ENCODE results near the gene GCN1.

GCN1 gene

GRCh38 chr12:120224304-120225199, 30.0 kb upstream of the GCN1 start:
- Mint-ChIP-seq H3K4me3 (peak overlapping the region; percentile 29), H3K9me3 (no peaks in the 10 kb centered on the region), H3K27ac (peak overlapping the region; percentile 92), H3K36me3 (ENCODE audit: low read depth) (peaks cover 57% of the 10 kb centered on the region), H3K27me3 (no peaks in the 10 kb centered on the region), H3K4me1 (ENCODE audit: low read depth) (peaks cover 44% of the 10 kb centered on the region)
- DNase-seq: no peak

GRCh38 chr12:120223458-120224303, 29.2 kb upstream of the GCN1 start:
- Mint-ChIP-seq H3K4me3 (no peak overlapping the region), H3K36me3 (ENCODE audit: low read depth) (peaks cover 64% of the 10 kb centered on the region), H3K9me3 (no peaks in the 10 kb centered on the region), H3K27ac (peak overlapping the region; percentile 75), H3K4me1 (ENCODE audit: low read depth) (peaks cover 35% of the 10 kb centered on the region), H3K27me3 (no peaks in the 10 kb centered on the region)
- no peak for DNase-seq

GRCh38 chr12:120222288-120222832, 27.8 kb upstream of the GCN1 start:
- no peaks in the 10 kb centered on the region for H3K9me3 Mint-ChIP-seq
- H3K36me3 Mint-ChIP-seq (ENCODE audit: low read depth): peaks cover 68% of the 10 kb centered on the region
- H3K27me3 Mint-ChIP-seq: no peaks in the 10 kb centered on the region
- peaks cover 22% of the 10 kb centered on the region for H3K4me1 Mint-ChIP-seq (ENCODE audit: low read depth)
- no peak for DNase-seq
- no peak overlapping the region for H3K4me3 Mint-ChIP-seq
- no peak overlapping the region for H3K27ac Mint-ChIP-seq

- DNase-seq: no peak
- no peak overlapping the region for H3K27ac Mint-ChIP-seq
- no peaks in the 10 kb centered on the region for H3K9me3 Mint-ChIP-seq
- peaks cover 66% of the 10 kb centered on the region for H3K36me3 Mint-ChIP-seq (ENCODE audit: low read depth)
- H3K27me3 Mint-ChIP-seq: no peaks in the 10 kb centered on the region
- H3K4me3 Mint-ChIP-seq: no peak overlapping the region
- peaks cover 18% of the 10 kb centered on the region for H3K4me1 Mint-ChIP-seq (ENCODE audit: low read depth)
Observed at GRCh38 chr12:120221576-120221900, 27.0 kb upstream of the GCN1 start.

- H3K4me1 Mint-ChIP-seq (ENCODE audit: low read depth): peaks cover 13% of the 10 kb centered on the region
Observed at GRCh38 chr12:120220838-120221575, 26.5 kb upstream of the GCN1 start.

GRCh38 chr12:120218680-120219606, 24.4 kb upstream of the GCN1 start:
- Mint-ChIP-seq H3K9me3 (no peaks in the 10 kb centered on the region), H3K27me3 (no peaks in the 10 kb centered on the region), H3K36me3 (ENCODE audit: low read depth) (peaks cover 70% of the 10 kb centered on the region), H3K4me1 (ENCODE audit: low read depth) (no peaks in the 10 kb centered on the region), H3K27ac (peak overlapping the region; percentile 52), H3K4me3 (no peak overlapping the region)
- no peak for DNase-seq

More at GRCh38 chr12:120220838-120221575, 26.5 kb upstream of the GCN1 start:
- Mint-ChIP-seq H3K27me3 (no peaks in the 10 kb centered on the region), H3K4me3 (no peak overlapping the region), H3K27ac (peak overlapping the region; percentile 80), H3K36me3 (ENCODE audit: low read depth) (peaks cover 65% of the 10 kb centered on the region), H3K9me3 (no peaks in the 10 kb centered on the region)
- no peak for DNase-seq

GRCh38 chr12:120216742-120217605, 22.5 kb upstream of the GCN1 start:
- H3K9me3 Mint-ChIP-seq: no peaks in the 10 kb centered on the region

GRCh38 chr12:120215766-120216735, 21.5 kb upstream of the GCN1 start:
- peak overlapping the region; percentile 65 for H3K27ac Mint-ChIP-seq
- DNase-seq: no peak
- no peak overlapping the region for H3K4me3 Mint-ChIP-seq
- no peaks in the 10 kb centered on the region for H3K27me3 Mint-ChIP-seq
- H3K9me3 Mint-ChIP-seq: no peaks in the 10 kb centered on the region
- H3K4me1 Mint-ChIP-seq (ENCODE audit: low read depth): no peaks in the 10 kb centered on the region
- H3K36me3 Mint-ChIP-seq (ENCODE audit: low read depth): peaks cover 74% of the 10 kb centered on the region

More at GRCh38 chr12:120216742-120217605, 22.5 kb upstream of the GCN1 start:
- H3K27ac Mint-ChIP-seq: no peak overlapping the region
- no peaks in the 10 kb centered on the region for H3K27me3 Mint-ChIP-seq
- H3K4me3 Mint-ChIP-seq: no peak overlapping the region
- DNase-seq: no peak
- H3K36me3 Mint-ChIP-seq (ENCODE audit: low read depth): peaks cover 72% of the 10 kb centered on the region
- H3K4me1 Mint-ChIP-seq (ENCODE audit: low read depth): no peaks in the 10 kb centered on the region

- no peaks in the 10 kb centered on the region for H3K9me3 Mint-ChIP-seq
- peaks cover 74% of the 10 kb centered on the region for H3K36me3 Mint-ChIP-seq (ENCODE audit: low read depth)
Observed at GRCh38 chr12:120215357-120215735, 20.8 kb upstream of the GCN1 start.

GRCh38 chr12:120214626-120215356, 20.3 kb upstream of the GCN1 start:
- no peaks in the 10 kb centered on the region for H3K27me3 Mint-ChIP-seq
- no peaks in the 10 kb centered on the region for H3K4me1 Mint-ChIP-seq (ENCODE audit: low read depth)
- H3K36me3 Mint-ChIP-seq (ENCODE audit: low read depth): peaks cover 74% of the 10 kb centered on the region
- no peak overlapping the region for H3K27ac Mint-ChIP-seq
- H3K9me3 Mint-ChIP-seq: no peaks in the 10 kb centered on the region
- H3K4me3 Mint-ChIP-seq: no peak overlapping the region
- DNase-seq: no peak

More at GRCh38 chr12:120215357-120215735, 20.8 kb upstream of the GCN1 start:
- H3K27ac Mint-ChIP-seq: peak overlapping the region; percentile 65
- no peaks in the 10 kb centered on the region for H3K4me1 Mint-ChIP-seq (ENCODE audit: low read depth)
- no peak for DNase-seq
- no peak overlapping the region for H3K4me3 Mint-ChIP-seq
- H3K27me3 Mint-ChIP-seq: no peaks in the 10 kb centered on the region

- Mint-ChIP-seq H3K27ac (no peak overlapping the region), H3K36me3 (ENCODE audit: low read depth) (peaks cover 70% of the 10 kb centered on the region), H3K27me3 (no peaks in the 10 kb centered on the region), H3K4me1 (ENCODE audit: low read depth) (no peaks in the 10 kb centered on the region), H3K9me3 (no peaks in the 10 kb centered on the region), H3K4me3 (no peak overlapping the region)
- DNase-seq: no peak
Observed at GRCh38 chr12:120213758-120214157, 19.2 kb upstream of the GCN1 start.
